Mucosa of descending colon (tissue), 3 donors: ENCODE measurements around the gene HELT. TPM values are rescaled to one million over a fixed set of nuclear protein-coding genes. Genes with fewer than 3 reads are reported as not detected.
"Not testable (repeated sequence)": the region's sequence is repeated elsewhere in the genome, so short reads cannot be mapped to it uniquely, and the experiment has no call there.

Experiments used
- ATAC-seq: fragments of 200-7000 bp; cut with Tn5 transposase; one replicate; pipeline ENCODE4 v1.9.1; 2020; ENCODE audit warnings: mild to moderate bottlenecking, moderate library complexity
- DNase-seq, 3 donors: peaks; one replicate each; pipeline ENCODE4 v3.0.0-alpha.2; 2020
- H3K36me3 ChIP-seq: fragments of 200-600 bp; one replicate; pipeline ENCODE4 v1.8.0; 2021; ENCODE audit warnings: low read depth, mild to moderate bottlenecking
- H3K4me1 ChIP-seq: fragments of 200-600 bp; one replicate; pipeline ENCODE4 v1.8.0; 2021; ENCODE audit warnings: low read depth, mild to moderate bottlenecking
- H3K4me3 ChIP-seq: fragments of 200-600 bp; one replicate; pipeline ENCODE4 v1.8.0; 2021; ENCODE audit warnings: mild to moderate bottlenecking
- H3K9me3 ChIP-seq: fragments of 200-600 bp; one replicate; pipeline ENCODE4 v1.8.0; 2021; ENCODE audit warnings: mild to moderate bottlenecking
- CTCF ChIP-seq: fragments of 200-600 bp; IDR thresholded peaks from one replicate; pipeline ENCODE4 v1.8.0; 2022; ENCODE audit warnings: antibody characterized with exemption, mild to moderate bottlenecking
- intact Hi-C, 2 donors: fragments of 100-400 bp; cut with DNase I in 1 of 2; cut with micrococcal nuclease in 1 of 2; formaldehyde crosslinking; loops; one replicate each; pipeline versions ENCODE4 v1.11.0 to v1.11.1; 2022; cut with DNase I, micrococcal nuclease
- total RNA-seq, 3 donors: library from RNA; stranded (reverse); fragmentation: NEBNext Ultra II Directional in 2 of 3; extraction: Animal tissue kit (Norgen Biotek cat#: 25700) in 2 of 3; gene quantifications; one replicate each; pipeline versions ENCODE4 v1.2.1 to v1.2.4, GENCODE V29; 2021 to 2023
- donor health status: DM: no; HTN: no; CAD: no; lungs with moderate emphysema.
- donor health status: DM: no; HTN: no; CAD: no.
- donor health status: DM: no; HTN: yes; CAD: no.

HELT gene
- total RNA-seq, 3 donors from 2014 or later = not detected

- Histone ChIP-seq H3K9me3 (no peaks in the 10 kb centered on the region), H3K4me1 (no peaks in the 10 kb centered on the region), H3K4me3 (no peak overlapping the region), H3K36me3 (no peaks in the 10 kb centered on the region)
- ATAC-seq (peak; percentile 25), DNase-seq (no peak)
- TF ChIP-seq CTCF = no peak
- intact Hi-C loops = loop anchor here in 1 of 2 donors (10.0 kb wide), 1 partner anchor 244 kb away; no protein-coding TSS in a partner anchor
Observed at GRCh38 chr4:184988611-184989010, 29.7 kb upstream of the HELT start.

- intact Hi-C loops = loop anchor here in 1 of 2 donors (10.0 kb wide), 1 partner anchor 244 kb away; no protein-coding TSS in a partner anchor
- not testable (repeated sequence) for H3K4me1 ChIP-seq, H3K9me3 ChIP-seq, DNase-seq, ATAC-seq, H3K4me3 ChIP-seq, H3K36me3 ChIP-seq
Observed at GRCh38 chr4:184989283-184989682, 29.0 kb upstream of the HELT start.

GRCh38 chr4:184990131-184990530 is 28.2 kb upstream of the HELT start:
- H3K4me3 ChIP-seq, ATAC-seq, H3K4me1 ChIP-seq, H3K9me3 ChIP-seq, intact Hi-C loops, H3K36me3 ChIP-seq, DNase-seq: not testable (repeated sequence)

GRCh38 chr4:184991860-184992259 is 26.4 kb upstream of the HELT start:
- Histone ChIP-seq H3K9me3 (no peaks in the 10 kb centered on the region), H3K4me3 (no peak overlapping the region), H3K4me1 (no peaks in the 10 kb centered on the region), H3K36me3 (no peaks in the 10 kb centered on the region)
- TF ChIP-seq CTCF = no peak
- intact Hi-C loops = no loop called here
- DNase-seq = no peak
- ATAC-seq = no peak

GRCh38 chr4:184992422-184992821 is 25.9 kb upstream of the HELT start:
- TF ChIP-seq CTCF = no peak
- Histone ChIP-seq H3K4me1 (no peaks in the 10 kb centered on the region), H3K9me3 (no peaks in the 10 kb centered on the region), H3K4me3 (no peak overlapping the region), H3K36me3 (no peaks in the 10 kb centered on the region)
- no peak for DNase-seq
- intact Hi-C loops = no loop called here
- ATAC-seq = no peak

GRCh38 chr4:184993247-184993646 is 25.0 kb upstream of the HELT start:
- intact Hi-C loops = no loop called here
- ATAC-seq = peak; percentile 67
- TF ChIP-seq CTCF = no peak
- DNase-seq = peak in 1 of 3 donors; percentile 38
- H3K36me3 ChIP-seq = no peaks in the 10 kb centered on the region
- H3K4me1 ChIP-seq = no peaks in the 10 kb centered on the region
- no peak overlapping the region for H3K4me3 ChIP-seq
- H3K9me3 ChIP-seq = no peaks in the 10 kb centered on the region

GRCh38 chr4:184994010-184994622 is 24.2 kb upstream of the HELT start:
- H3K36me3 ChIP-seq = no peaks in the 10 kb centered on the region
- TF ChIP-seq CTCF = no peak
- H3K4me3 ChIP-seq = no peak overlapping the region
- H3K4me1 ChIP-seq = no peaks in the 10 kb centered on the region
- intact Hi-C loops = no loop called here
- DNase-seq (no peak), ATAC-seq (no peak)
- H3K9me3 ChIP-seq = no peaks in the 10 kb centered on the region
